Embryonic facial prominence (tissue), 1 donor: Measurements from ENCODE around the gene NFIX.
A peak's percentile ranks its signal among the peaks of the same experiment; 100 is the strongest.

Source experiments
- DNase-seq: peaks from one replicate; pipeline ENCODE4 v3.0.0-alpha.2; 2016; ENCODE audit errors: extremely low spot score

NFIX gene

GRCh38 chr19:13036366-13036976 is 41.2 kb downstream of the NFIX start:
- DNase-seq, result no peak

DNA sequence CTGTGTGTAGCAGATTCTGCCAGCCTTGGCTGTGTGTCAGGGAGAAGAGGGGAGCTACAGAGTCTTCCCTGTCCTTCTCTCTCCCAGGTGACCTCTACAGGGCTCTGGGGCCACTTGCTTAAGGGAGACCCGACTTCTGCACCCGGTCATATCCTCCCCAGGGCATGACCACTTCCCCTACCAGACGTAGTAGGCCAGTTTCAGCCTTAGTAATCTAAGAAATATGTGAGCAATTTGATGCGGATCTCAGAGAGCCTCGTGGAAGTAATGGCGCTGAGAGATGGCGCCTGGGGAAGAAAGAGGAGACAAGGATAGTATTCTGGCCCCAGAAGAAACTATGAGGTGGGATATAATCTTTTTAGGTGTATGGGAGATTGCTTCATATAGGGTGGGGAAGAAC is 41.9 kb downstream of the NFIX start:
- no peak for DNase-seq

- DNase-seq, result no peak
Observed at GRCh38 chr19:13037731-13038130, 42.5 kb downstream of the NFIX start.

GRCh38 chr19:13038306-13039210 is 43.3 kb downstream of the NFIX start:
- no peak for DNase-seq

- no peak for DNase-seq
Observed at GRCh38 chr19:13039211-13039789, 44.0 kb downstream of the NFIX start.

DNA sequence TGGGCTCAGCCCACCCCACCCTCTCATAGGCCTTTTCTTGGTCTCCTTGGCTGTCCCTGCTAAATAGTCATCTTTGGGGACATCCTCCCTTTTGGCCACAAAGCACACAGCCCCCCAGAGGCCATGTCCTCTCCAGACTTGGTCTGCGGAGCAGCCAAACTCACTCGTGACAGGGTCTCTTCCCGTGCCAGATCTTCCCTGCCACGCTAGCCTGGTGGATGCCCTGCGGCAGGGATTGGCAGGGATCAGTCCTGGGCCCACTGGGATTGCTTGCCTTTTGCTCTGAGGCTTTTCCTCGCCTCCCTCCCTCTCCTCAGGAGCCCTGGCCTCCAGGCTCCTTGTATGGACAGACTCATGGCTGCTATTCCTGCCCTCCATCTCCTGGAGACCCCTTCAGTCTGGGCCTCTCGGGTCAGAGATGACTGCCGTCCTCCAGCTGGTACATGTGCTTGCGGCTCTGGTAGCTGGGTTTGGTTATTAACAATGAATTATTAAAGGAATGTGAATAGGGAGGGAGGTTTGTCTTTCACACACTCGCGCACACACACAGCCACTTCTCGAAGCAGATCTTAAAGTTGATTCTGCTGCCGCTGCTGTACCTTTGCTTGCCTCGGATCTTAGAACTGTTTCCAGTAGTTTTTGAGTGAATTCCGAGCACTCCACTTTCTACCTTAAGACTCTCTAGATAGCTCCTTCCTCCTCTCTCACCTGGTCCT is 45.1 kb downstream of the NFIX start:
- no peak for DNase-seq

DNA sequence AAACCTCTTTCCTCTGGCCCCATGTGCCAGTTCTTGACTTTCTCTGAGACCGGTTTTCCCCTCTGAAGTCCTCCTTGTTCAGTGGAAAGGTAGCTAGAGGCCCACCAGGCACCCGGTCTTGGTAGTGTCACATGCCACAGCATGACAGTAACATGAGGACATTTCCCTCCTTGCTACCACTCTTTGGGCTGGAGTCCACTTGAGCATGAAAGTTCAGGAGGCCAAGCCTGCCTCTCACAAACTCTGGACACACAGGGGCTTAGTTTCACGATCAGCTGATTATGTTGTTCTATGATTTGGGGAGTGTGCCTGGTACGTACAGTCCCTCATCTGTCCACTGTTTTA is 45.6 kb downstream of the NFIX start:
- DNase-seq, result no peak

GRCh38 chr19:13042443-13043130 is 47.3 kb downstream of the NFIX start:
- no peak for DNase-seq

DNA sequence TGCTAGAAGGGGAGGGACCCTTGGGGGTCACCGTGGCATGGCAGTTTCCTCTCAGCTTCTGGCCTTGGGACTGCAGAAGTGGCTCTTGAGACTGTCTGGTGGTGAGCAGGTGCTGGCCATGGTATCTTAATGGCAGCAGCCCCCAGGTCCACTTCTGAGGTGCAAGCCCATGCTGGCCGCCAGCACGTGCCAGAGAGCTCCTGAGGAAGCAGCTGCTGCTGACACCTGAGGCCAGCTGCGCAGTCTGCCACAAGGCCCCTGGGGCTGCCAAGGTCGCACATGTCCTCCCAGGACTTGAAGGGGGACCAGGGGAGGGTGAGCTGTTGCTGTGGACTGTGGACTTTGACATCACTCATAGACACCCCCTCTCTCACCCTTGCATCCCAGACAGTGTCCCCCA is 48.0 kb downstream of the NFIX start:
- DNase-seq, result no peak

DNA sequence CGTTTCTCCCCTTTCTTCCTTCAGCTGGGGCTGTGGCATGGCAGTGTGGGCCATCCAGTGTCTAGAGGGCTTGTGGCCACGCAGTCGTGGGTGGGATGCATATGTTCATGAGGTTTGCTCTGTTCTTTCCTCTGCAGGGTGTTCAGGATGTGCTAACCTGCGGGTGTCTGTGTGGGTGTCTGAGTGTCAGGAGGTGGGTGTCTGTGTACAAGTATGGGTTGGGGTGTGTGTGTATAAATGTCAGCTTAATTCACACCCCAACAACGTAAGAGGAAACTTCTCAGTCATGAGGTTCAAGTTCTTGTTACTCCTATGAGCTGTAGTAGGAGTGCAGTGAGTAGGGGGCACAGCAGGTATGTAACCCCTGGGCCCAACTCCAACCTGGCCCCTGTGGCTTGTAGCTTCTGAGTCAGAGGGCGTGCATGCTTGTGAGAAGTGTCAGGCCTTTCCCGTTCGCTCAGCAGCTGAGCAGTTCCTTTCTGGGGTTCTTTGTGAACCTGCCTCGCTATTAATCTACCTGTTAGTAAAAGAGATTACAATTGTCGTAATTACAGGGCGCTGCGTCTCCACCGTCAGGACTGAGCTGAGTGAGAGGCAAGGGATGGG is 49.1 kb downstream of the NFIX start:
- no peak for DNase-seq

DNA sequence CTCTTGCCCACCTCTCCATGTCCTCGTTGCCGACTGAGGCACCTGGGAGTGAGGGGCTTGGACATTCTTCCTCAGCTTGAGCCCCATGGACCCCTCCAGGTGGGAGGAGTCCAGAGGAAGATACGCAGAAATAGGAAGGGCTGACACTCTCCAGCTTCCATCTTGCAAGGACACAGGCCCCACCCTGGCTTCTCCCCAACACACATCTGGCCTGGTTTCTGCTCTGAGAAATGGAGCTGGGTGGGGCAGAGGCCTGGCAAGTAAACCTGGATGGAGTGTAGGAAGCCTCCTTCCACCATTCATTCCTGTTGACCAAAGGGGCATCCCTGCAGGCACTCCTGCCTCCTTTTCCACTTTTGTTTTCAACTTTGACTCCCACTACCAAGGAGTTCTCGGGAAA is 50.5 kb downstream of the NFIX start:
- no peak for DNase-seq

DNA sequence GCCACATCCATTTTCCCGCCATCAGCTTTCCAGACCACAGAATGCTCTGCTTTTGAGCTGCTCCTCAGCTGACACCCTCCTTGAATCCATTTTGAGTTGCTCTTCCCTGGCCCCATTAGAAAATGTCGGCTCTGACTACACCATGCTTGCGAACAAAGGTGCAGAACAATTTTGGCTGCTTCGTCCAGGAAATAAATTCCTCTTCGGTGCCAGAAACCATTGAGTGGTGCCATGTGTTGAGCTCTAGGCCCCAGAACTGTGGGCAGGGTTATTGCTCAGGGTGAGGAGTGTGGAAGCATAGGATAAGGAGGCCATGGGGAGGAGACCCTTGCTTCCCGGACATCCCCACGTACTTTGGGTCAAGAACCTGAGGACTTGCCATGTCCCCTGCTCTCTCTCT is 52.1 kb downstream of the NFIX start:
- no peak for DNase-seq

GRCh38 chr19:13050274-13050673 is 55.0 kb downstream of the NFIX start:
- DNase-seq, result no peak

DNA sequence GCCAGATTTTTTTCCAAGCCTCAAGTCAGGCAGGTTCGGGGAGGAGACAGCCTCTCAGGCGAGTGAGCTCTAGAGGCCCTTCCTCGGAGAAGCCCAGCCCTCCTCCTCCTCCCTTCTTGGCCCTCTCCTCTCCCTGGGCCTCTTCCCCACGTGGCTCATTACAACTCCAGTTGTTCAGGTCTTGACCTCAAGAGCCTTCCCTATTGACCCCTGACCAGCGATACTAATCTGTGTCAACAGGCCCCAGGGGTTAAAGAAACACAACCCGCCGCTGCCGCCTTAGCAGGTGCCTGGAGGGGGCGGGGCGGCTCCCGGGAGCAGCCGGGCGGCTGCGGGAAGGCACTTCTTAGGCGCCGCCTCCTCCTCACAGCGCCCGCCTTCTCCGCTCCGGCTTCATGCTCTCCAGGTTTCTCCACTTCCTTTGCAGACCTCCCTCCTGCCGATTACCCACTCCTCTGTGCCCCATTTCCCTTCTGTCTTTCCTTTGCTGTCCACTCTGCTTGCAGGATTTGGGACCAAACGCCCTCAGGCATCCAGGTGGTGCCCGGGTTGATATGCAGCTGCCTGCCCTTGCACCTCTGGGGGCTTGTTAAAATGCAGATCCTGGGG is 56.4 kb downstream of the NFIX start:
- DNase-seq, result no peak

DNA sequence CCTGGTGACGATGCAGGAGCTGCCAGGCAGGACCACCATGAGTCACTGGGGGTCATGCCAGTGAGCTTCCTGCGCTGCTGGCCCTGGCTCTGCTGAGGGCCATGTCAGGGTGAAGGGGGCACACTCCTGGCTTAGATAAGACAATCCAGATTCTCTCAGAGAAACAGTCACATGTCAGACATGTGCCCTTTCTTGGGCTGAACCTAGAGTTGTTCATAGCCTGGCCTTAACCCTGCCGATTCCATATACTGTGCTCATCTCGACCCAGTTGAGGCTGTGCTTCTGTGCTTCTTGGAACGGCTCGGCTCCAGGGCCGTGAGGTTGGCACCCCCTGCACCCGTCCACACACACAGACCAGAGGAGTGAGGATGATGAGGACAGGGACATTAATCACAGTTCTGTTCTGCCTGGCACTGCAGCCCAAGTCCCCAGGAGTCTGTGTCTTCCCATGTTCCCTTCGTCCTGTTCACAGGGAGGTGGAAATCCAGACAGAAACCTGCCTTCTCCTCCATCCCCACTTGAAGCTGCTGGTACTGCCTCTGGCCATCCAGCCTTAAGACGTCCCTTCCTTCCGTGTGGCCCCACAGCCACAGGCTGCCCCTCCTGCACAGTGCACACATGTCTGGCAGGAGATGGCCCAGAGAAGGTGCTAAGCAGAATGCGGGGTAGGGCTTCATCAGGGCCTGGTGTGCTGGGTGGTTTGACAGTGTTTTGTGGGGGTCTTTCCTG is 57.3 kb downstream of the NFIX start:
- no peak for DNase-seq

GRCh38 chr19:13053238-13053637 is 58.0 kb downstream of the NFIX start:
- no peak for DNase-seq

GRCh38 chr19:13053761-13054625 is 58.7 kb downstream of the NFIX start:
- no peak for DNase-seq

GRCh38 chr19:13054626-13055212 is 59.4 kb downstream of the NFIX start:
- DNase-seq, result peak; percentile 86
